Effector memory CD8-positive, alpha-beta T cell (primary cell): ENCODE data around the gene PRKD1.

Source experiments
- ATAC-seq: fragments of 150-1000 bp; cut with Tn5 transposase; replicated peaks from 2 replicates; pipeline ENCODE4 v1.10.0; 2021; ENCODE audit warnings: mild to moderate bottlenecking, moderate library complexity
- DNase-seq, 3 experiments: peaks; one replicate each; pipeline ENCODE4 v3.0.0; 2021
- H3K27ac Mint-ChIP-seq, 2 donors: one replicate each; pipeline ENCODE4 v1.8.0; 2022; ENCODE audit warnings: mild to moderate bottlenecking in 2 of 2, mixed read lengths in 2 of 2, moderate library complexity in 2 of 2
- H3K27me3 Mint-ChIP-seq, 2 donors: one replicate each; pipeline ENCODE4 v1.8.0; 2022; ENCODE audit warnings: mixed read lengths in 2 of 2
- H3K36me3 Mint-ChIP-seq: one replicate; pipeline ENCODE4 v1.8.0; 2022; ENCODE audit warnings: mild to moderate bottlenecking, moderate library complexity, mixed read lengths; ENCODE audit not compliant: insufficient read depth
- H3K4me1 Mint-ChIP-seq, 2 donors: one replicate each; pipeline ENCODE4 v1.8.0; 2022; ENCODE audit warnings: low read depth in 2 of 2, mixed read lengths in 2 of 2
- H3K4me3 Mint-ChIP-seq, 2 donors: one replicate each; pipeline ENCODE4 v1.8.0; 2022; ENCODE audit warnings: mild to moderate bottlenecking in 2 of 2, mixed read lengths in 2 of 2, moderate library complexity in 2 of 2
- H3K9me3 Mint-ChIP-seq, 2 donors: one replicate each; pipeline ENCODE4 v1.8.0; 2022; ENCODE audit warnings: mixed read lengths in 2 of 2

Gene PRKD1

GRCh38 chr14:29684926-29685325 is 242.7 kb downstream of the PRKD1 start:
- DNase-seq (no peak), ATAC-seq (no peak)
- H3K4me1 Mint-ChIP-seq, result no peaks in the 10 kb centered on the region
- no peak overlapping the region for H3K27ac Mint-ChIP-seq
- peaks cover 15 to 38% of the 10 kb centered on the region in 2 donors for H3K9me3 Mint-ChIP-seq
- no peaks in the 10 kb centered on the region for H3K27me3 Mint-ChIP-seq
- peaks cover 2% of the 10 kb centered on the region for H3K36me3 Mint-ChIP-seq
- no peak overlapping the region for H3K4me3 Mint-ChIP-seq

GRCh38 chr14:29682789-29683188 is 244.9 kb downstream of the PRKD1 start:
- no peaks in the 10 kb centered on the region for H3K27me3 Mint-ChIP-seq

DNA sequence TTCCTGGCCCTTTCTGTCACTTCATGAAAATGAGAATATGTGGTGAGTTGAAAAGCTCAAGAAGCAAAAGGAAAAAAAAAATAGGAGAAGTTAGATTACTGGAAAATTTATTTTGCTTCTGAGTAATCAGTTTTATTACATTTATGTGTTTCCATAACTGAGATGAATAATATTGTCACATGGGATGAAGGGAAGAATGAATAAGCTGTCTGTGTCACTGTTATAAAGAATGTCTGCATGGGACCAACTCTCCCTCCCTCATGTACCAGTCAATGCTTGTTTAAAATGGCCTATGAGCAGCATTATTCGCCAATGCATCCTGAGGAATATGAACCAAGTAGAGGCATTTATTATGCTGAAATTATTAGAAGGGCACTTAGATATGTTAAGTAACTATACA is 246.3 kb downstream of the PRKD1 start:
- Mint-ChIP-seq H3K9me3 (peaks cover 10 to 23% of the 10 kb centered on the region in 2 donors), H3K27ac (no peak overlapping the region), H3K27me3 (no peaks in the 10 kb centered on the region), H3K36me3 (no peaks in the 10 kb centered on the region), H3K4me1 (no peaks in the 10 kb centered on the region), H3K4me3 (no peak overlapping the region)
- DNase-seq (no peak), ATAC-seq (no peak)

More at GRCh38 chr14:29682789-29683188, 244.9 kb downstream of the PRKD1 start:
- Mint-ChIP-seq H3K4me3 (no peak overlapping the region), H3K9me3 (peaks cover 12 to 26% of the 10 kb centered on the region in 2 donors), H3K36me3 (no peaks in the 10 kb centered on the region), H3K27ac (no peak overlapping the region), H3K4me1 (no peaks in the 10 kb centered on the region)
- ATAC-seq, result no peak
- DNase-seq, result no peak

- Mint-ChIP-seq H3K4me1 (no peaks in the 10 kb centered on the region), H3K4me3 (no peak overlapping the region), H3K27ac (no peak overlapping the region), H3K36me3 (no peaks in the 10 kb centered on the region), H3K27me3 (no peaks in the 10 kb centered on the region), H3K9me3 (peaks cover 8 to 15% of the 10 kb centered on the region in 2 donors)
- DNase-seq (no peak), ATAC-seq (no peak)
Measured at GRCh38 chr14:29674566-29675285, 252.9 kb downstream of the PRKD1 start.

DNA sequence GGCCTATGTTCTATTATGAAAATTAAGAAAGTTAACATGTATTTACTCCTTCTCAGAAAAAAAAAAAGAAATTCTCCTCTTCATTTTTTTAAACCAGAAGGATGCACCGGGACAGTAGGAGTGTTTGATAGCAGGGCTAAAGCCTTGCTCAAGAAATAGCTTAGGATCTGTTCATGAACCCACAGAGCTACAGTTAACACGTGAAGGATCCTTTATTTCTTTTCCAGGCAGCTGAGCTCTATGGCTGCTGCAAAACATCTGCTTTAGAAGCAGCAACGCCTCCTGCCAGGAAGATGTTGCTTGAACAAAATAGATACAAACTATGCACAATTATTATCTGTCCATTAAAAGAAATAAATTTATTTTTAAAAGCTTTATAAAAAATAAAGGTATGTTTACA is 254.8 kb downstream of the PRKD1 start:
- no peak for DNase-seq
- Mint-ChIP-seq H3K4me1 (no peaks in the 10 kb centered on the region), H3K4me3 (no peak overlapping the region), H3K36me3 (no peaks in the 10 kb centered on the region), H3K27me3 (no peaks in the 10 kb centered on the region), H3K27ac (no peak overlapping the region), H3K9me3 (peaks cover 6 to 15% of the 10 kb centered on the region in 2 donors)
- ATAC-seq, result no peak

GRCh38 chr14:29671034-29671433 is 256.6 kb downstream of the PRKD1 start:
- H3K4me1 Mint-ChIP-seq, result no peaks in the 10 kb centered on the region
- ATAC-seq, result no peak
- no peaks in the 10 kb centered on the region for H3K27me3 Mint-ChIP-seq
- no peak for DNase-seq
- H3K4me3 Mint-ChIP-seq, result no peak overlapping the region
- H3K9me3 Mint-ChIP-seq, result peaks cover 8 to 21% of the 10 kb centered on the region in 2 donors
- H3K36me3 Mint-ChIP-seq, result no peaks in the 10 kb centered on the region
- H3K27ac Mint-ChIP-seq, result no peak overlapping the region

- ATAC-seq, result no peak
- Mint-ChIP-seq H3K4me1 (no peaks in the 10 kb centered on the region), H3K27me3 (no peaks in the 10 kb centered on the region), H3K9me3 (peaks cover 9 to 22% of the 10 kb centered on the region in 2 donors), H3K27ac (no peak overlapping the region), H3K4me3 (no peak overlapping the region), H3K36me3 (no peaks in the 10 kb centered on the region)
- DNase-seq, result no peak
Measured at GRCh38 chr14:29668201-29668600, 259.4 kb downstream of the PRKD1 start.

DNA sequence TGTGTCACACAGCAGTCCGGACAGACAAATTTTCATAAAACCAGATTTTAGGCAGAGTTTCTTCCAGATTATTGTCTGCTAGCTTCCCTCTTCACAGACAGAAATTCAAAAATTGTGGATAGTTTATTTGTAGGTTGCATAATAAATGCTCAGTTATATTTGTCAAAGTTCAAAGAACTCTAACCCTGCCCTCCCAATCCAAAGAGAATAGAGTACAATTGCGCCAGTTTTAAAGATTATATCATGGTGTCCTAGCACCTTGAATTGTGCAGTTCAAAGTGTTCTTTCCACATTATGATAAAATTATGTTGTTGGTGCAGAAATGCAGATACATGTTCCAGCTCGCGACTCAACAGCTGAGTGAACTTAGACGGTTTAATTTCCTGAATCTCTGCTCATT is 263.1 kb downstream of the PRKD1 start:
- no peaks in the 10 kb centered on the region for H3K36me3 Mint-ChIP-seq
- H3K4me3 Mint-ChIP-seq, result no peak overlapping the region
- H3K27ac Mint-ChIP-seq, result no peak overlapping the region
- H3K4me1 Mint-ChIP-seq, result no peaks in the 10 kb centered on the region
- no peaks in the 10 kb centered on the region for H3K27me3 Mint-ChIP-seq
- DNase-seq (no peak), ATAC-seq (no peak)
- peaks cover 6 to 7% of the 10 kb centered on the region in 2 donors for H3K9me3 Mint-ChIP-seq

GRCh38 chr14:29663281-29663801 is 264.3 kb downstream of the PRKD1 start:
- Mint-ChIP-seq H3K27me3 (no peaks in the 10 kb centered on the region), H3K9me3 (peaks cover 6 to 7% of the 10 kb centered on the region in 2 donors), H3K36me3 (no peaks in the 10 kb centered on the region), H3K4me3 (no peak overlapping the region), H3K27ac (no peak overlapping the region), H3K4me1 (no peaks in the 10 kb centered on the region)
- ATAC-seq (no peak), DNase-seq (no peak)

DNA sequence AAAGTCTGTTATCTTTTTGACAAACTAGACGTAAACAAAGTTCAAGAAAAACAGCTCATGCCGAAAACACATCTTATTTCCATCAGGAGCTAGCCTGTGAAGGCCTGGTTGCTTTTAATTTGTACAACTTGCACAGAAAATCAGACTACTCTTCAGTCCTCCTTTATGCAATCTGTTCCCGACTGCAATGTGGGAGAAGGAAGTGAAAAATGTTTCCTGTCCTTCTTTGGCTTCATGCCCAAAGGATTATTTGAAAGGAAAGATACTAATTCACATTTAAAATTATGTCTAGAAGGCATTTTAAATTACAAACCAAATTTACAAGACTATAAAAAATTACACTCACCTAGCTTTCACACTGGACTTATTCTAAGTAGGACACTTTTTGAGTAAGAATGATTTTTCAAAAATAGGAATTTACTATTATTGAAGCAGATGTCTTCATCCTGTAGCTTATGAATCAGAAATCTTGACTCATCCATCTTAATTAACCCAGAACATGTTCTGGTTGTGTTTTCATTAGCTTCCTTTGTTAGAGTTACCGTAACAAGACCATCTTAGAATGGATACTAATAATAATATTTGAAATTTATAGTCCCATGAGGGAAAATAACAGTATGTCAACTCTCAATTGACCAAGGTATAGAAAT is 272.6 kb downstream of the PRKD1 start:
- no peak for DNase-seq

DNA sequence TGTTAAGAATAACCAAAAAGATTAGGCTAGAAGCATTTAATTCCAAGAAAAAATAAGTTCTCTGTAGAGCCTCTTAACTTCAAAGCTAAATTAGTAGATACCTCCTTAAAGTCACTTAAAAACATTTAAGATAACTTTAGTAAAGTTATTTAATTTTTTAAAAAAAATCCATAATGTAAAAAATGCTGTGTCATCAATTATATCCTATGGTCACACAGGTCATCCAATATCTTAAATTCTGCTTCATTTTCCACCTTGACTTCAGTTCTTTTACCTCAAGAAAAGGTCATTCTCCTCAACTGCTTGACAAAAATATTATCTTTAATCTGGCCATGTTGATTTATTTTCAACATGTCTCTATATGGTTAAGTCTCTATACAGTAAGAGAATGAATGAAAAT is 274.3 kb downstream of the PRKD1 start:
- no peaks in the 10 kb centered on the region for H3K4me1 Mint-ChIP-seq
- no peaks in the 10 kb centered on the region for H3K36me3 Mint-ChIP-seq

More for the DNA sequence above, 272.6 kb downstream of the PRKD1 start:
- Mint-ChIP-seq H3K9me3 (peaks cover 0 to 5% of the 10 kb centered on the region in 2 donors), H3K36me3 (no peaks in the 10 kb centered on the region), H3K4me1 (no peaks in the 10 kb centered on the region), H3K4me3 (no peak overlapping the region), H3K27ac (no peak overlapping the region), H3K27me3 (no peaks in the 10 kb centered on the region)
- no peak for ATAC-seq

GRCh38 chr14:29652571-29652970 is 275.1 kb downstream of the PRKD1 start:
- DNase-seq, result no peak
- H3K4me1 Mint-ChIP-seq, result no peaks in the 10 kb centered on the region
- no peak overlapping the region for H3K27ac Mint-ChIP-seq
- no peak overlapping the region for H3K4me3 Mint-ChIP-seq
- no peaks in the 10 kb centered on the region for H3K27me3 Mint-ChIP-seq
- ATAC-seq, result no peak
- no peaks in the 10 kb centered on the region for H3K36me3 Mint-ChIP-seq
- H3K9me3 Mint-ChIP-seq, result peaks cover 6 to 17% of the 10 kb centered on the region in 2 donors

More for the DNA sequence above, 274.3 kb downstream of the PRKD1 start:
- Mint-ChIP-seq H3K27me3 (no peaks in the 10 kb centered on the region), H3K4me3 (no peak overlapping the region), H3K9me3 (peaks cover 6 to 17% of the 10 kb centered on the region in 2 donors), H3K27ac (no peak overlapping the region)
- DNase-seq (no peak), ATAC-seq (no peak)

- ATAC-seq (no peak), DNase-seq (no peak)
- Mint-ChIP-seq H3K4me1 (no peaks in the 10 kb centered on the region), H3K27me3 (no peaks in the 10 kb centered on the region), H3K9me3 (peaks cover 9 to 21% of the 10 kb centered on the region in 2 donors), H3K27ac (no peak overlapping the region), H3K4me3 (no peak overlapping the region), H3K36me3 (no peaks in the 10 kb centered on the region)
Measured at GRCh38 chr14:29650554-29651269, 276.9 kb downstream of the PRKD1 start.
